SK-N-MC (cell line): ENCODE results near the gene CAP1.

Source experiments
- EZH2 ChIP-seq: fragments of 200-600 bp; sonication (generic); IDR thresholded peaks from one replicate; pipeline ENCODE4 v1.6.1; 2017; ENCODE audit warnings: antibody characterized with exemption
- FOXP2 ChIP-seq: optimal IDR thresholded peaks from 2 replicates; pipeline ENCODE3; 2011; ENCODE audit warnings: mild to moderate bottlenecking, moderate library complexity; ENCODE audit not compliant: insufficient read depth; ENCODE audit errors: extremely low read length, control extremely low read depth
- POLR2AphosphoS5 ChIP-seq: IDR thresholded peaks from 2 replicates; pipeline ENCODE4 v1.6.1; 2012; ENCODE audit warnings: mild to moderate bottlenecking, low read depth, low read length, borderline replicate concordance

DNA sequence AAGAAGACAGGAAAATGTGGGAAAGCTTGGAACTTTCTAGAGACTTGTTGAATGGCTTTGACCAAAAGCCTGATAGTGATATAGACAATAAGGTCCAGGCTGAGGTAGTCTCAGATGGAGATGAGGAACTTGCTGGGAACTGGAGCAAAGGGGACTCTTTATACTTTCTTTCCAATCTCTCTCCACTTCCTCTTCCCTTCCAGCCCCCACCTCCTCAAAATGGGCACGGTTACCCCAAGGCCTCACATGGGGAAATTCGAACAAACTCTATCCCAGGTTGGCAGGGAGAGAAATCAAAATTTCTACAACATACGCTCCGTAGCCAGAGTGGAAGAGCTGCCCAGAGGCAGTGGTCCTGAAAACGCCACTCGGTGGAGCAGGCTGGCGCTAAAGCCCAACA, 41.3 kb downstream of the CAP1 start:
- TF ChIP-seq POLR2AphosphoS5 = no peak
- no peak for TF ChIP-seq EZH2
- no peak for TF ChIP-seq FOXP2
